ENCODE data around the gene LILRB1. TPM values are rescaled to one million over a fixed set of nuclear protein-coding genes. Genes with fewer than 3 reads are reported as not detected.

The LILRB1 gene
- total RNA-seq, 4 donors from 2014 or later = 0.10 to 0.69 (median 0.50) TPM

DNA sequence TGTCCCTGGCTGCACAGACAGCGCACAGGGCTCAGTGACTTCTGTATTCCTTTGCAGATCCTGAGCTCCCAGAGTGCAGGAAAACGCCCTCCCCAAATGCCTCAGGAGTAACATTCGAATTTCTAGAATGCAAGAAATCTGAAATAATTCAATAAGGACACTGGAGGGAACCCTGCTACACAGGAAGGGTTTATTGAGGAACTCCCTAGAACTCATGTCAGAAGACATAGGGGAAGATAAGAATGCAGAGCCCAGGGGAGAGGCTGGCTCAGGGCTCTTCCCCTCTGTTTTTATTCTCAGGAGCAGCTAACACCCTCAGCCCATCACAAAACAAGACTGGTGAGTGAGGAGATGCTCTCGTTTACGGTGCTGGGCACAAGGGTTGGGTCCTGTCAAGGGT is 30.1 kb upstream of the LILRB1 start:
- WGBS, 2 donors = 74 to 80% methylated on average over 5 of the region's 5 CpGs
- DNase-seq (ENCODE audit: low spot score in 2 of 2) = peak in 1 of 2 donors; percentile 63
- intact Hi-C loops (cut with DNase I; ENCODE audit: low total_unique reads) = no loop called here

DNA sequence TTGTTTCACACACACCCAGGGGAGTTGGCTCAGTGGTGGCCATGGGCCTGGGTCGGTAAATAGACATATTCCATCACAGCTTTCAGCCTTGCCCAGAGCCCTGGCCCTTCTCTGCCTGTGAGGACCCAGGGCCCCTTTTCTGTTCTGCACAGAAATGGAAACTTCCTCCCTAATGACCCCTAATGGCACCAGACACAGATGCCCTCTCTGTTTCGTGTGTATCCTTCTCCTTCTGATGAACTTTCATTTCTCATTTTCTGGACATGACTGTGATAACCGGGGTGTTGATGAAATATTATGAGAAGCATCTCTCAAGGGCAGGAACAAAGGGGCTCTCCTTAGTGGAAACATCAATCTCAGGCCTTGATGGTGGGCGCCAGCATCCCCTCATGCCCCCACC is 24.1 kb upstream of the LILRB1 start:
- DNase-seq (ENCODE audit: low spot score in 2 of 2) = no peak
- no peak for TF ChIP-seq POLR2A (IDR thresholded peaks at IDR 0.05)
- TF ChIP-seq, protein P1, sequence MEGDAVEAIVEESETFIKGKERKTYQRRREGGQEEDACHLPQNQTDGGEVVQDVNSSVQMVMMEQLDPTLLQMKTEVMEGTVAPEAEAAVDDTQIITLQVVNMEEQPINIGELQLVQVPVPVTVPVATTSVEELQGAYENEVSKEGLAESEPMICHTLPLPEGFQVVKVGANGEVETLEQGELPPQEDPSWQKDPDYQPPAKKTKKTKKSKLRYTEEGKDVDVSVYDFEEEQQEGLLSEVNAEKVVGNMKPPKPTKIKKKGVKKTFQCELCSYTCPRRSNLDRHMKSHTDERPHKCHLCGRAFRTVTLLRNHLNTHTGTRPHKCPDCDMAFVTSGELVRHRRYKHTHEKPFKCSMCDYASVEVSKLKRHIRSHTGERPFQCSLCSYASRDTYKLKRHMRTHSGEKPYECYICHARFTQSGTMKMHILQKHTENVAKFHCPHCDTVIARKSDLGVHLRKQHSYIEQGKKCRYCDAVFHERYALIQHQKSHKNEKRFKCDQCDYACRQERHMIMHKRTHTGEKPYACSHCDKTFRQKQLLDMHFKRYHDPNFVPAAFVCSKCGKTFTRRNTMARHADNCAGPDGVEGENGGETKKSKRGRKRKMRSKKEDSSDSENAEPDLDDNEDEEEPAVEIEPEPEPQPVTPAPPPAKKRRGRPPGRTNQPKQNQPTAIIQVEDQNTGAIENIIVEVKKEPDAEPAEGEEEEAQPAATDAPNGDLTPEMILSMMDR (IDR thresholded peaks at IDR 0.05) = no peak
- H3K4me3 ChIP-seq (ENCODE audit: low read depth, poor library complexity, severe bottlenecking) = no peak overlapping the region
- intact Hi-C loops (cut with DNase I; ENCODE audit: low total_unique reads) = no loop called here
- WGBS, 2 donors = 56 to 69% methylated on average over 4 of the region's 4 CpGs

More for the DNA sequence above, 30.1 kb upstream of the LILRB1 start:
- TF ChIP-seq POLR2A (IDR thresholded peaks at IDR 0.05) = no peak
- TF ChIP-seq, protein P1 (IDR thresholded peaks at IDR 0.05) = no peak
- no peak overlapping the region for H3K4me3 ChIP-seq (ENCODE audit: low read depth, poor library complexity, severe bottlenecking)

DNA sequence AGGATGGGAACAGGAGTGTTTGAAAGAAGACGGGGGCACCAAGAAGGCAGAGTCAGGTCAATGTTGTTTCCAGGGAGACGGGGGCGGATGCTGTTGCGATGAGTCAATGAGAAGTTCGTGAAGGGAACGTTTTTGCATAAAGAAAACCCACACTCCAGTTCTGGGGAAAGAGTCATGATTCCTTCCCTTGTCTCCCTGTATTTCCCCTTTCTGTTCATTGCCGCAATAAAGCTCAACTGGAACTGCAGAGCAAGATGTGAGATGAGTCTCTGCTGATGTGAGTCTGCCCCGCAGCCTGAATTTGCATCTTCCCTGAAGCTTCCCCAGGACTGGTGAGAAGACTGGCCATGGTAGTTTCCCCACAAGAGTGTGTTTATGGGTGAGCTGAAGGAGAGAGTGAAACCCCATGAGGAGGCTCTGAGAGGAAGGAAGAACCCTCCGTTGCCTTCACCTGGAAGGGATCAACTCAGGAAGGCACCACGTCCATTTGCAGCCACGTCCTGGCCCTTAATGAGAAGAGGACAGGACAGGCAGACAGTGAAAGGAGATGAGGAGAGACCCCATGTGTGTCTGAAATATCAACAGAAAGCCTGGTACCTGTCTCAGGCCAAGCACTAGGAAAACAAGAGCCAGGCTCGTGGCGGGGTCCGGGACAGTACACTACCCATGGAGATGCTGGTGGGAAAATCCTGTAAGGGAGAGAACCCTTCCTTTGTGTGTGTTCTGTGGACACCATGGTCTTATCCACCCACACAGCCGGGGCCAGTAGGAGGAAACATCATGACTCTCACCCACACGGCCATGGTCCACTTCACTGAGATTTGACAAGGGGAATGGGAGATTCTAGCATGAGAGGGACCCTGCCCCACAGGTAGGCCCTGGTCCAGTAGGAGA is 23.1 kb upstream of the LILRB1 start:
- DNase-seq (ENCODE audit: low spot score in 2 of 2) = peak in 1 of 2 donors; percentile 50
- TF ChIP-seq, protein P1 (IDR thresholded peaks at IDR 0.05) = no peak
- no peak for TF ChIP-seq POLR2A (IDR thresholded peaks at IDR 0.05)
- WGBS, 2 donors = 75 to 77% methylated on average over 16 of the region's 16 CpGs
- intact Hi-C loops (cut with DNase I; ENCODE audit: low total_unique reads) = no loop called here
- H3K4me3 ChIP-seq (ENCODE audit: low read depth, poor library complexity, severe bottlenecking) = no peak overlapping the region

DNA sequence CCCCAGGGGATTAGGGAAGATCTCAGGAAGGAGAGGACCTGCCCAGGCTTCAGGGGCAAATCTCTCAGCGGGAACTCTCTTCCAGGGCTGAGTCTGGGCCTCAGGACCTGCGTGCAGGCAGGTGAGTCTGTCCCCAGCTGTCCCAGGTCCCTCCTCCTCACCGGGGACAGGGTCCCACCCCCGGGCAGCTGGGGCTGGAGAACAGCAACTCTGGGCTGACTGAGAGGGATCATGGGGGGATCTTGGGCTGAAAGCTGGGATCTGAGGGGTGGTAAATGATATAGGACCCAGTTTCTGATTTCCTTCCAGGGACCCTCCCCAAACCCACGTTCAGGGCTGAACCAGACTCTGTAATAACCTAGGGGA is 22.5 kb upstream of the LILRB1 start:
- no peak for TF ChIP-seq POLR2A (IDR thresholded peaks at IDR 0.05)
- TF ChIP-seq, protein P1 (IDR thresholded peaks at IDR 0.05) = no peak
- intact Hi-C loops (cut with DNase I; ENCODE audit: low total_unique reads) = no loop called here
- 82 to 85% methylated on average over 5 of the region's 5 CpGs for WGBS, 2 donors
- no peak overlapping the region for H3K4me3 ChIP-seq (ENCODE audit: low read depth, poor library complexity, severe bottlenecking)
- peak in 1 of 2 donors; percentile 25 for DNase-seq (ENCODE audit: low spot score in 2 of 2)

DNA sequence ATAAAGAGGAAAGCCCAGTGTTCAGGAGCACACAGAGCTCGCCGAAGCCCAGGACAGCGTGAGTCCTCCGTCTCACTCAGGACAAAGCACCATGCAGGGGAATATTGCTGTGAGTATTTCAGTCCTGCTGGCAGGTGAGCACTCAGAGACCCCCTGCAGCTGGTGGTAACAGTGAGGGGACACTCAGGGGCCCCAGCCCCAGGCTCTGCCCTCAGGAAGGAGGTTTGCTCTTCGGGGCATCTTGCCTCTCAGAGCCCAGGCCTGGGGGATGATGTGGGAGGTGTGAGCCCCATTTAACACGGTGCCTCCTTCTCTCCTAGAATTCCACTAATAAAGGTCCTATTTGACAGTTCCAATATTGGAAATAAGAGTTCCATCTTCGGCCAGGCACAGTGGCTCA is 22.1 kb upstream of the LILRB1 start:
- intact Hi-C loops (cut with DNase I; ENCODE audit: low total_unique reads) = no loop called here
- no peak overlapping the region for H3K4me3 ChIP-seq (ENCODE audit: low read depth, poor library complexity, severe bottlenecking)
- TF ChIP-seq, protein P1 (IDR thresholded peaks at IDR 0.05) = no peak
- no peak for TF ChIP-seq POLR2A (IDR thresholded peaks at IDR 0.05)
- WGBS, 2 donors = 76 to 90% methylated on average over 7 of the region's 7 CpGs
- peak in 1 of 2 donors; percentile 82 for DNase-seq (ENCODE audit: low spot score in 2 of 2)

All from lower leg skin (tissue), 4 donors.